C1 segment of cervical spinal cord (tissue), 14 donors: ENCODE results near the gene ANKLE2.
"Not testable (repeated sequence)": the region's sequence is repeated elsewhere in the genome, so short reads cannot be mapped to it uniquely, and the experiment has no call there.

ENCODE experiments used
- DNase-seq, 14 donors: peaks; one replicate each; lab custom pipeline; 2025; lab: John Stamatoyannopoulos, UW

Gene ANKLE2

GRCh38 chr12:132761032-132761920 lies at the start of gene ANKLE2:
Gene ANKLE2 (minus strand): TSS chr12:132761832. CDS start chr12:132761798, 34 bp downstream.
- peak in 5 of 14 donors; percentile 36 to 49 (median 46) for DNase-seq

DNA sequence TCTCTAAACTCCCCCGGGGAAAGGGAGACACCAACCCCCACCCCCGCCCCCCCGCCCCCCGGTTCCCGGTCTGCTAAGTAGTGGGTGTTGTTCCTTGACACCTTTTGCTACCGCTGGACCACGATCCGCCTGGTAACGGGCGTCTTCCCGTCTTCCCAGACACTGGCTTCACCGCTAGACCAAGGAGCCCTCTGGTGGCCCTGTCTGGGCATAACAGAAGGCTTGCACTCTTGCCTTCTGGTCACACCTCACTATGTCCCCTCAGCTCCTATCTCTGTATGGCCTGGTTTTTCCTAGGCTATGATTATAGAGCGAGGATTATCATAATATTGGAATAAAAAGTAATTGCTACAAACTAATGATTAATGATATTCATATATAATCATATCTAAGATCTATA lies 47.8 kb upstream of the ANKLE2 start:
- not testable (repeated sequence) for DNase-seq

DNA sequence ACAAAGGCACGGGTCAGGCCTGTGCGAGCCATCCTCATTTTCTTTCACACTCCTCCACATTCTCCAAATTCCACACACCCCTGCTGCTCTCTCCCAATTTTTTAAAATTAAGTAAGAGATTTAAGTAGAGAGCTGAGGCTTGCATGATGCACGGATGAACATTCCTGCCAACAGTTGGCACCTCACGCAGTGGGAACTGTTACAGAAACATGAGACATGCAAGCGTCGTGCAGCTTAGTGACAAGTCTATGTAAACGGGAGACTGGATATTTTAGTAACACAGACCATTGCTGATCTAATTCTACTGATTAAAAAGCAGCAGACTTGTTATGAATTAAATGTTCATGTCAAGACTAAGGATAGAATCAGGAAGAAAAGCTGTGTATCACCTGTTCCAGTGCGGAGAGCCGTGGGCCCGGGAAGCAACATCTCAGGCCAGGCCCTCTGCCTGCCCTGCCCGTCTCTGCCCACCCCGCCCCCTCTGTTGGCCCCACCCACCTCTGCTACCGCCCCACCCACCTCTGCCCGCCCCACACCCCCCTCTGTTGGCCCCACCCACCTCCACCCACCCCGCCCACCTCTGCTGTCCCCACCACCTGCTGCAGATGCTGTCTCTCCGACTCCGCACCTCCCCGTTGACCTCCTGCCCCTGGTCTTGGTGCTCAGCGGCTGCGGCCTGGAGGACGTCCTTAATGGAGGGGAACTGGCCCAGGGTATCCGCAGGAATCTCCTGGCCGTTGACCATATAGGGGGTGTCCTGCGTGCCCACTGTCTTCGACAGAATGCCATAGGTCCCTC lies 45.9 kb upstream of the ANKLE2 start:
- DNase-seq: no peak

GRCh38 chr12:132806857-132807256 lies 45.2 kb upstream of the ANKLE2 start:
- no peak for DNase-seq

DNA sequence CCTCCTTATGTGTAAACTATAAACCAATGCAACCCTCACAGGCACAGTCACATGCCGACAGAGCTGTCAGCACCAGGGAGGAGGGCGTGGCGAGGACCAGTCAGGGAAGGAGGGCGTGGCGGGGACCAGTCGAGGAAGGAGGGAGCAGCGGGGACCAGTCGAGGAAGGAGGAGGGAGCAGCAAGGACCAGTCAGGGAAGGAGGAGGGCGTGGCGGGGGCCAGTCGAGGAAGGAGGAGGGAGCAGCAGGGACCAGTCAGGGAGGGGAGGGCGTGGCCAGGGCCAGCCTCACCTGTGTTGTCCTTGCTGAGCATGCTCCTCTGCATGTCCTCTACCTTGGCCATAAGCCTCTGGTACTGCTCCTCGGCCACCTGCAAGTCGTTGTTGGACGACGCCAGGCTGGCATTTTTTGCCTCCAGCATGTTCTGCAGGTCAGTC lies 42.8 kb upstream of the ANKLE2 start:
- DNase-seq: no peak

DNA sequence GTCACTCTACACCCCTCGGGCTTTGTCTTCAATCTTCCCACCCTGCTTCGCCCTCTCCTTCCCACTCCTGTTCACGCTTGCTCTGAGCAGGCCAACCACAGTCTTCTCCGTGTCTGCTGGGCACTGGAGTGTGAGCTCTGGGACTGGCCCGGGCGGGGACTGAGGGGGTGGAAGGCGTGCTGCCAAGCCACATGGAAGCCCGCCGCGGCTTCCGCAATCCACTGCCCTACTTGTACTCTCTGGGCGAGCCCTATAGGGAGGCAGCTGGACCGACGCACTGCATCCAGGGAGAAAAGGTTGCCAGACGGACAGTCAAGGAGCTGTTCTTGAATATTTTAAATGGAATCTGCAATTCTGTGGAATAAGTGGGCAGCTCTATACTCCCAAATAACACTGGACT lies 42.3 kb upstream of the ANKLE2 start:
- peak in 1 of 14 donors; percentile 9 for DNase-seq

GRCh38 chr12:132803125-132803524 lies 41.5 kb upstream of the ANKLE2 start:
- no peak for DNase-seq

DNA sequence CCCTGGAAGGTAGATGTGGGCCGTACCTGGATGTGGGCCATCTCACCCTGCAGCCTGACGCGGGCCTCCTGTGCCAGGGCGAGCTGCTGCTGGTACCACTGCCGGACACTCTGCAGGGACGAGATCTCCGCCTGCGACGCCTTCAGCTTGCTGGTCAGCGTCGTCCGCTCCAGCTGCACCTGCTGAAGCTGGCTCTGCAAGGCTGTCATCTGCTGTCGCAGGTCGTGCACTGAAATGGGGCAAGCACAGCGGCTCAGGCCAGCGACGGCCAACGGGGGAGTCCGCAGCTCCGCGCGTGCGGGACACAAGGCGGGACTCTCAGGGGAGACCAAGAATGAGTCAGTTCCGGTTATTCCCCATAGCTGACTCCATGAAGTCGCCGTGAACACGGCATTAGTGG lies 40.1 kb upstream of the ANKLE2 start:
- DNase-seq: no peak

GRCh38 chr12:132798836-132799235 lies 37.2 kb upstream of the ANKLE2 start:
- DNase-seq: no peak

GRCh38 chr12:132797820-132798570 lies 36.4 kb upstream of the ANKLE2 start:
- DNase-seq: no peak

DNA sequence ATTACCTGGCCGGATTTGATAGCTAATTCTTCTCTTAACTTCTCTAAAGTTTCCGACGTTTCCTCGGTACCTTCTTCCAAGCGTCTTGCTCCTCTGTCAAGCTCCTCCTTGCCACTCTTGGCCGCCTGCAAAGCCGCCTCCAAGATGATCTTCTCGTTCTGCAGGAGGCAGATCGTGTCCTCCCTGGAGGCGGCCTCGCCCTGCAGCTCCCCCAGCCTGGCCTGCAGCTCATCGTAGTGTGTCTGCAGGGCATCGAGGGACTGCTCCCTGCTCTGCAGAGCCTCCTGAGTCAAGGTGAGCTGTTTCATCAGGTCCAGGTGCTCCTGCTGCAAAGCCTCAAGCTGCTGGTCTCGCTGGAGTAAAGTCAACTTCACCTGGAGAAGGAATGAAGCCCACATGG lies 34.2 kb upstream of the ANKLE2 start:
- DNase-seq: no peak

- not testable (repeated sequence) for DNase-seq
These were observed 30.3 kb upstream of the ANKLE2 start for GRCh38 chr12:132791940-132792339.

- no peak for DNase-seq
These were observed 27.5 kb upstream of the ANKLE2 start for GRCh38 chr12:132789099-132789471.

DNA sequence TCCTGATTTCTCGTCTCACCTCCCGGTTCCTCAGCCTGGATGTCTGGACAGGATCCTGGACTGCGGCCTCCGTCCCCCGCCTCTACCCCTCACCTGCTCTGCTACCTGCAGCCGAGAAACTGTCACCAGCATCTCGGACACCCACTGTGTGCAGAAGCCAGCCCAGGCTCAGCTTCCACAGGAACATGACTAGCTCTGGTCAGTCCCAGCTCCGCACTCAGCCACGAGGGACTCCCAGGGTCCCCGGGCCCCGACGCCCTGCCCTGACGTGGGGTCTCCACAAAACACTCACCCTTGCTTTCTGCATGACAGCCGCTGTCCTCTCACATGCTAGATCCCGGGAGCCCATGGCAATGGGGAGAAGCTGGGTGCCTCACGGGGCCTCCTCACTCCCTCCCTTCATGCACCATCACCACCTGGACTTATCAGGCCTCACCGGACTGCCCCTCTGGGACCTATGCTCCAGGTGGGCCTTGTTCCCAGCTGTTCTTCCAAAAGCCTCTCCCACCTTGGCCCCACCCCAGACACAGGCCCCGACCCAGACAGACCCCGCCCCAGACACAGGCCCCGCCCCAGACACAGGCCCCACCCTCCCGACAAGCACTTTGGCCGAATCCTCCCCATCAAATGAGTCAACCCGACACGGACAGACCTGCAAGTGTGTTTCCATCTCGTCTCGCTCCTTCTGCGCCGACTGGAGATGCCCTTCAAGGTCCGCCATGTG lies 26.9 kb upstream of the ANKLE2 start:
- no peak for DNase-seq

GRCh38 chr12:132787877-132788276 lies 26.2 kb upstream of the ANKLE2 start:
- DNase-seq: no peak

GRCh38 chr12:132786192-132786591 lies 24.6 kb upstream of the ANKLE2 start:
- DNase-seq: no peak

DNA sequence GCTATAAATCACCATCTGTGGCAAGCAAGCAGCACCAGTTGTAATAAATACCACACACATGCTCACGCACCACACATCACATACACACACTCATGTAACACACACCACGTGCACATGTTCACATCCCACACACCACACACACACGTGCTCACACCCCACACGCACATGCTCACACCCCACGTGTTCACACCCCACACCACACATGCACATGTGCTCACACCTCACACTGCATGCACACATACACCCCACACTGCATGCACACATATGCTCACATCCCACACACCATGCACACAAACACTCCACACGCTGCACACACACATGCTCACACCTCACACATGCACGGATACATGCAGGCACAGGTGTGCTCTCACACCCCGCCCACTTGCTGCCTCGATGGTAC lies 22.9 kb upstream of the ANKLE2 start:
- no peak for DNase-seq

DNA sequence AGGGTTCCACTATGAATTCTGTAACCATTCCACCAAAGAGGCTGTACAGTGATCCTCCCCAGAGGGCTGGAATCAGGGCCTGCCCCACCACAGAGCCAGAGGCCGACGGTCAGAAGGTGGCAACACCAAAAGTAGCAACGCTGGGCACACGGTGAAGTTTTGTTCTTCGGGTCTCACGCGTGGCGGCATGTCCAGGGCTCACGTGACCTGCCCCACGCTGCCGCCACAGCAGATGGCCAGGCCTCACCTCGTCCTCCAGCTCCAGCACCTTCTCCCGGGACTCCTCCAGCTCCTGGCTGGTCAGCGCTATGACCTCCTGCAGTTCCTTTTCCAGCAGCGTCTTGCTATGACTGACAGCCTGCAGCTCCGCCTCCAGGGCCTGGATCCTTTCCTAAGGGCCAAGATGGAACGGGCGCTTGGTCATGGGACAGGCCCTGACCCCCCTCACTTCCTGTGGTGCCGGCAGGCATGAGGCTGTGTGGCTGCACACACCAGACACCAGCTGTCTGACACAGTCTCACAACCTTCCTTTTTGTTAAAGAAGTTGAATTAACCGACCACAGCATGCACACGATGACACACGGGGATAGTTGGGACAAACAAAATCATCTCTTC lies 22.4 kb upstream of the ANKLE2 start:
- peak in 9 of 14 donors; percentile 9 to 66 (median 39) for DNase-seq

GRCh38 chr12:132781938-132782337 lies 20.3 kb upstream of the ANKLE2 start:
- DNase-seq: no peak

- no peak for DNase-seq
These were observed 18.2 kb upstream of the ANKLE2 start for GRCh38 chr12:132779781-132780353.
